Stomach (tissue), 19 donors: ENCODE measurements around the gene C6orf15. TPM values are rescaled to one million over a fixed set of nuclear protein-coding genes. Genes with fewer than 3 reads are reported as not detected.

Experiments
- DNase-seq, 2 donors: peaks; one replicate each; pipeline versions ENCODE4 v3.0.0 to v3.0.0-alpha.2; 2013 to 2019
- H3K27ac ChIP-seq, 5 donors: fragments of 200-600 bp in 4 of 5; sonication (generic) in 4 of 5; one replicate each; pipeline ENCODE4 v1.5.1; 2013 to 2019; ENCODE audit warnings: mild to moderate bottlenecking in 1 of 5, moderate library complexity in 1 of 5
- H3K27me3 ChIP-seq, 3 donors: fragments of 200-600 bp; sonication (generic); one replicate each; pipeline ENCODE4 v1.5.1; 2017 to 2019; ENCODE audit warnings: mixed run types in 1 of 3
- H3K36me3 ChIP-seq, 4 donors: fragments of 200-600 bp; sonication (generic); 1 replicate in 3 of 4; 2 replicates in 1 of 4; pipeline ENCODE4 v1.5.1; 2016 to 2019
- H3K4me1 ChIP-seq, 4 donors: fragments of 200-600 bp; sonication (generic); one replicate each; pipeline ENCODE4 v1.5.1; 2016 to 2019
- H3K4me3 ChIP-seq, 4 donors: fragments of 200-600 bp; sonication (generic) in 3 of 4; one replicate each; pipeline ENCODE4 v1.5.1; 2016 to 2019; ENCODE audit warnings: mild to moderate bottlenecking in 1 of 4
- H3K9me3 ChIP-seq, 4 donors: fragments of 200-600 bp; sonication (generic); one replicate each; pipeline ENCODE4 v1.5.1; 2016 to 2019
- EP300 ChIP-seq: sonication (generic); formaldehyde crosslinking; IDR thresholded peaks from one replicate; pipeline ENCODE4 v1.6.1; 2017; ENCODE audit warnings: antibody characterized with exemption
- POLR2A ChIP-seq, 4 donors: fragments of 450-650 bp; IDR thresholded peaks; one replicate each; pipeline ENCODE4 v1.6.1; 2016; ENCODE audit warnings: antibody characterized with exemption in 4 of 4, control low read depth in 2 of 4, mild to moderate bottlenecking in 1 of 4, moderate library complexity in 1 of 4
- POLR2AphosphoS5 ChIP-seq, 3 donors: sonication (generic); formaldehyde crosslinking; IDR thresholded peaks; one replicate each; pipeline ENCODE4 v1.6.1; 2016; ENCODE audit warnings: antibody characterized with exemption in 3 of 3
- WGBS, 5 donors: extraction: QIAGEN DNeasy Blood & Tissue Kit in 3 of 5; methylation state at CpG; one replicate each; pipeline versions ENCODE4 v1.1.5 to v1.1.7; 2013 to 2018; 5-methylcytosine and 5-hydroxymethylcytosine counted together
- intact Hi-C: fragments of 100-400 bp; cut with DNase I; formaldehyde crosslinking; loops from one replicate; pipeline ENCODE4 v1.15.1; 2023; ENCODE audit warnings: low total_unique reads
- long read RNA-seq, 10 donors: transcript quantifications; one replicate each; lab custom pipeline, GENCODE V29; 2026
- polyA plus RNA-seq, 3 donors: library from polyadenylated mRNA; stranded (reverse); fragments of 200-250 nt; gene quantifications; one replicate each; pipeline ENCODE4 v1.2.3, GENCODE V29; 2013
- total RNA-seq, 5 donors: library from RNA; depleted of rRNA; stranded (reverse); fragments of >200 nt; gene quantifications; one replicate each; pipeline versions ENCODE4 v1.1.0 to v1.2.3, GENCODE V29; 2014 to 2016
- TF ChIP-seq, protein P1 (sequence below), 7 experiments: fragments of 450-650 bp in 4 of 7; fragments of 200-600 bp in 3 of 7; sonication (generic) in 3 of 7; IDR thresholded peaks; one replicate each; pipeline ENCODE4 v1.5.1; 2016 to 2019; ENCODE audit warnings: antibody characterized with exemption in 7 of 7, control low read depth in 2 of 7, mild to moderate bottlenecking in 1 of 7
- donor health status: healthy with polysubstance abuse.
- donor health status: Bipolar disorder and iron deficiency.
- donor health status: healthy.

Gene C6orf15
- not detected for total RNA-seq
- not detected for polyA plus RNA-seq
- long read RNA-seq, donor 1: 0 reads
- long read RNA-seq, donor 2: 0 reads
- long read RNA-seq, donor 3: 0 reads
- long read RNA-seq, donor 4: 0 reads
- long read RNA-seq, donor 5: 0 reads
- long read RNA-seq, donor 6: 0 reads
- long read RNA-seq, donor 7: 0 reads
- long read RNA-seq, donor 8: 0 reads
- long read RNA-seq, donor 9: 0 reads
- long read RNA-seq, donor 10: 0 reads

- intact Hi-C loops: no loop called here
Observed at GRCh38 chr6:31112478-31112877, at the start of gene C6orf15. Gene C6orf15 (minus strand): TSS chr6:31112575. CDS start chr6:31112555, 20 bp downstream.

DNA sequence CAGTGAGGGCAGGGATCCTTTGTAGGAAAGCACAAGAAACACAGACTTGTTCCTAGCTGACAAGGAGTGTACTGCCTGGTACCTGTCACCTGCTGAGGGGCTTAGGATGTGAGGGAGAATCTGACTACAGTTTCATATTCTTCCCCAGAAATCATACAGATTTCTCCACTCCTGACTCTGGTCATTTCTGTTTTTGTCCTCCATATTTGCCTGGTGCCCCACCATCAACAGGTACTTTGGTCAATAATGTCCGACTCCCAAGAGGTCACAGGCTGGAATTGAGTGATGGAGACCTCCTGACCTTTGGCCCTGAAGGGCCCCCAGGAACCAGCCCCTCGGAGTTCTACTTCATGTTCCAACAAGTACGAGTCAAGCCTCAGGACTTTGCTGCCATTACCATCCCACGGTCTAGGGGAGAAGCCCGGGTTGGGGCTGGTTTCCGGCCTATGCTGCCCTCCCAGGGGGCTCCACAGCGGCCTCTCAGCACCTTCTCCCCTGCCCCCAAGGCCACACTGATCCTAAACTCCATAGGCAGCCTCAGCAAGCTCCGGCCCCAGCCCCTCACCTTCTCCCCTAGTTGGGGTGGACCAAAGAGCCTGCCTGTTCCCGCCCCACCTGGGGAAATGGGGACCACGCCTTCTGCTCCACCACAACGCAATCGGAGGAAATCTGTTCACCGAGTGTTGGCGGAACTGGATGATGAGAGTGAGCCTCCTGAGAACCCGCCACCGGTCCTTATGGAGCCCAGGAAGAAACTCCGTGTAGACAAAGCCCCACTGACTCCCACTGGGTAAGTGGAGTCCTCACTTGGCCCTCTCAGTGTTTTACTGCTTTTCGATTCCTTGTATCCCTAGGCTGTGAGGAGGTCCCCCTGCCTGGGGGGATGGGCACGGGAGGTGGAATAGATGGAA, 49.1 kb upstream of the C6orf15 start:
- TF ChIP-seq POLR2AphosphoS5 (IDR thresholded peaks at IDR 0.05) (no peak), EP300 (no peak), POLR2A (IDR thresholded peaks at IDR 0.05) (no peak)
- TF ChIP-seq, protein P1, sequence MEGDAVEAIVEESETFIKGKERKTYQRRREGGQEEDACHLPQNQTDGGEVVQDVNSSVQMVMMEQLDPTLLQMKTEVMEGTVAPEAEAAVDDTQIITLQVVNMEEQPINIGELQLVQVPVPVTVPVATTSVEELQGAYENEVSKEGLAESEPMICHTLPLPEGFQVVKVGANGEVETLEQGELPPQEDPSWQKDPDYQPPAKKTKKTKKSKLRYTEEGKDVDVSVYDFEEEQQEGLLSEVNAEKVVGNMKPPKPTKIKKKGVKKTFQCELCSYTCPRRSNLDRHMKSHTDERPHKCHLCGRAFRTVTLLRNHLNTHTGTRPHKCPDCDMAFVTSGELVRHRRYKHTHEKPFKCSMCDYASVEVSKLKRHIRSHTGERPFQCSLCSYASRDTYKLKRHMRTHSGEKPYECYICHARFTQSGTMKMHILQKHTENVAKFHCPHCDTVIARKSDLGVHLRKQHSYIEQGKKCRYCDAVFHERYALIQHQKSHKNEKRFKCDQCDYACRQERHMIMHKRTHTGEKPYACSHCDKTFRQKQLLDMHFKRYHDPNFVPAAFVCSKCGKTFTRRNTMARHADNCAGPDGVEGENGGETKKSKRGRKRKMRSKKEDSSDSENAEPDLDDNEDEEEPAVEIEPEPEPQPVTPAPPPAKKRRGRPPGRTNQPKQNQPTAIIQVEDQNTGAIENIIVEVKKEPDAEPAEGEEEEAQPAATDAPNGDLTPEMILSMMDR (IDR thresholded peaks at IDR 0.05): no peak
- Histone ChIP-seq H3K36me3 (peaks cover 0 to 48% (median 35%) of the 10 kb centered on the region in 4 donors), H3K4me1 (peaks cover 18 to 44% (median 23%) of the 10 kb centered on the region in 4 donors), H3K27me3 (no peaks in the 10 kb centered on the region), H3K27ac (no peak overlapping the region), H3K4me3 (no peak overlapping the region), H3K9me3 (no peaks in the 10 kb centered on the region)
- WGBS, 5 donors: 83 to 93% (median 90%) methylated on average over 19 of the region's 19 CpGs
- intact Hi-C loops: no loop called here
- DNase-seq: no peak

More at GRCh38 chr6:31112478-31112877, at the start of gene C6orf15:
- Histone ChIP-seq H3K36me3 (no peaks in the 10 kb centered on the region), H3K4me3 (no peak within 1 kb of the TSS), H3K4me1 (peaks cover 17 to 40% (median 26%) of the 10 kb centered on the region in 4 donors), H3K27ac (no peak within 1 kb of the TSS), H3K9me3 (no peaks in the 10 kb centered on the region), H3K27me3 (peaks cover 0 to 19% (median 0%) of the 10 kb centered on the region in 3 donors)
- DNase-seq: no peak
- WGBS, 5 donors: 84 to 100% (median 94%) methylated on average over 5 of the region's 5 CpGs
- TF ChIP-seq POLR2A (IDR thresholded peaks at IDR 0.05) (no peak), EP300 (no peak), POLR2AphosphoS5 (IDR thresholded peaks at IDR 0.05) (no peak)
- TF ChIP-seq, protein P1 (IDR thresholded peaks at IDR 0.05): no peak

DNA sequence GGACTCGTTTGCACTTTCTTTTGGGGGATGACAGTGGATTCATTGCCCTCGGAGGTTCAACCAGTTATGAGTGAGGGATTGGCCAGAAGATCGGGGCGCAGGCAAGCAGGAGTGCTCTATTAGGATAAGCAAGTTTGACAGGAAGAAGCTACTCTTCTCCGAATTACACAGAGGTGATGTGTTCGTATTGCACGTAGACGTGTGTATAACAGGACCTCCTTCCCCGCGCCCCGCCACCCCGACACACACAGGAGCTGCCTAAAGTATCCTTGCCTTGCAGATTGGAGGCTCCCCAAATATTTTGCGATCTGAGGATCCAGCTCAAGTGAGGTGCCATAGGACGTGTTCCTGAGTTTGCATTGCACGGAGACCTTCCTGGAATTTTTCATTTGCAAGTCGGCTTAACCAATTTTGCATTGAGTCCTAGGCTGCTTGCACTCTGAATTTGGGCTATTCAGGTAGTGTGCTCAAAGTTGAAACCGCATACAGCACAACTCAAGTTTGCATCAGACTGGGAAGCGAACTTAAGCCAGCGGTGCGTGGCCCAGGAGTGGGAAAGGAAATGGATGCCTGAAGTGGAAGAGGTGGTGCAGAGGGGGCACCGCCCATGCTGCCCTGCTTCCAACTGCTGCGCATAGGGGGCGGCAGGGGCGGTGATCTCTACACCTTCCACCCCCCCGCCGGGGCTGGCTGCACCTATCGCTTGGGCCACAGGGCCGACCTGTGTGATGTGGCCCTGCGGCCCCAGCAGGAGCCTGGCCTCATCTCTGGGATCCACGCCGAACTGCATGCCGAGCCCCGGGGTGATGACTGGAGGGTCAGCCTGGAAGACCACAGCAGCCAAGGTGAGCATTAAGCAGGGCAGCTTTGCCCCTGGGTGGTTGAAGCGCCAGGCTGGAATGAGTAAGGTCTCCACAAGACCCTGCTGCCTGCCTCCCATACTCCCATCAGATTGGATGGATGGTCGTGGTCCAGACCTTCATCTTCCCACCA, 46.8 kb upstream of the C6orf15 start:
- Histone ChIP-seq H3K4me1 (peaks cover 18 to 44% (median 23%) of the 10 kb centered on the region in 4 donors), H3K27ac (peak overlapping the region in 4 of 5 donors; percentile 71 to 86 (median 80)), H3K27me3 (no peaks in the 10 kb centered on the region), H3K36me3 (peaks cover 3 to 47% (median 40%) of the 10 kb centered on the region in 4 donors), H3K4me3 (peak overlapping the region; percentile 65 to 79 (median 75)), H3K9me3 (no peaks in the 10 kb centered on the region)
- TF ChIP-seq EP300: no peak
- intact Hi-C loops: no loop called here
- WGBS, 5 donors: 3 to 14% (median 10%) methylated on average over 22 to 35 of the region's 35 CpGs
- peak in 1 of 2 donors; percentile 32 for DNase-seq

GRCh38 chr6:31158140-31158862, 45.9 kb upstream of the C6orf15 start, which contains the start of gene TCF19:
Gene TCF19 (plus strand): TSS chr6:31158589. CDS start chr6:31159470, 881 bp downstream.
- intact Hi-C loops: no loop called here
- Histone ChIP-seq H3K27me3 (no peaks in the 10 kb centered on the region), H3K4me1 (peaks cover 18 to 44% (median 23%) of the 10 kb centered on the region in 4 donors), H3K9me3 (no peaks in the 10 kb centered on the region), H3K27ac (peak within 1 kb of the TSS; percentile 80 to 86 (median 84)), H3K36me3 (peaks cover 3 to 52% (median 45%) of the 10 kb centered on the region in 4 donors), H3K4me3 (peak within 1 kb of the TSS; percentile 65 to 79 (median 75))
- DNase-seq: peak; percentile 99 to 100
- 0% methylated on average over 50 to 65 of the region's 65 CpGs for WGBS, 5 donors
- peak; percentile 30 to 88 (median 66) for TF ChIP-seq POLR2AphosphoS5 (IDR thresholded peaks at IDR 0.05)
- TF ChIP-seq, protein P1 (IDR thresholded peaks at IDR 0.05): no peak
